HEK293 (cell line): ENCODE data around the gene HOXB9.

Source experiments
- GLI2 ChIP-seq: fragments of 450-650 bp; formaldehyde crosslinking; IDR thresholded peaks from 2 replicates; pipeline ENCODE4; 2017; ENCODE audit warnings: missing biosample characterization, missing genetic modification characterization, low read depth, borderline replicate concordance
- GLI4 ChIP-seq: fragments of 450-650 bp; formaldehyde crosslinking; IDR thresholded peaks from 2 replicates; pipeline ENCODE4 v1.5.1; 2016; ENCODE audit warnings: missing biosample characterization, missing genetic modification characterization
- KLF1 ChIP-seq: fragments of 450-650 bp; formaldehyde crosslinking; IDR thresholded peaks from 2 replicates; pipeline ENCODE4 v1.5.1; 2016; ENCODE audit warnings: missing biosample characterization, missing genetic modification characterization
- PRDM4 ChIP-seq: fragments of 450-650 bp; formaldehyde crosslinking; IDR thresholded peaks from 2 replicates; pipeline ENCODE4 v1.5.1; 2017; ENCODE audit warnings: missing biosample characterization, missing genetic modification characterization
- SP2 ChIP-seq: fragments of 450-650 bp; formaldehyde crosslinking; IDR thresholded peaks from 2 replicates; pipeline ENCODE4 v1.5.1; 2016; ENCODE audit warnings: missing biosample characterization, missing genetic modification characterization
- YY1 ChIP-seq: fragments of 450-650 bp; formaldehyde crosslinking; IDR thresholded peaks from 2 replicates; pipeline ENCODE4 v1.5.1; 2018; ENCODE audit warnings: missing biosample characterization, missing genetic modification characterization
- ZBTB17 ChIP-seq: fragments of 450-650 bp; formaldehyde crosslinking; IDR thresholded peaks from 2 replicates; pipeline ENCODE4 v1.5.1; 2016; ENCODE audit warnings: missing biosample characterization, missing genetic modification characterization
- ZBTB21 ChIP-seq: fragments of 450-650 bp; formaldehyde crosslinking; IDR thresholded peaks from 2 replicates; pipeline ENCODE4 v1.5.1; 2017; ENCODE audit warnings: missing biosample characterization, missing genetic modification characterization
- ZBTB26 ChIP-seq: fragments of 450-650 bp; formaldehyde crosslinking; optimal IDR thresholded peaks from 2 replicates; pipeline ENCODE3; 2016; ENCODE audit warnings: missing biosample characterization, mild to moderate bottlenecking, missing genetic modification characterization
- ZBTB48 ChIP-seq: fragments of 450-650 bp; formaldehyde crosslinking; IDR thresholded peaks from 2 replicates; pipeline ENCODE4 v1.5.1; 2016; ENCODE audit warnings: missing biosample characterization, missing genetic modification characterization
- ZEB2 ChIP-seq: fragments of 450-650 bp; formaldehyde crosslinking; IDR thresholded peaks from 2 replicates; pipeline ENCODE4 v1.5.1; 2016; ENCODE audit warnings: missing biosample characterization, missing genetic modification characterization
- ZNF114 ChIP-seq: fragments of 450-650 bp; formaldehyde crosslinking; IDR thresholded peaks from 2 replicates; pipeline ENCODE4 v1.5.0; 2017; ENCODE audit warnings: missing biosample characterization, missing genetic modification characterization
- ZNF133 ChIP-seq: fragments of 450-650 bp; formaldehyde crosslinking; IDR thresholded peaks from 2 replicates; pipeline ENCODE4 v1.5.1; 2016; ENCODE audit warnings: missing biosample characterization, missing genetic modification characterization
- ZNF202 ChIP-seq: fragments of 450-650 bp; formaldehyde crosslinking; IDR thresholded peaks from 2 replicates; pipeline ENCODE4 v1.5.1; 2016; ENCODE audit warnings: missing biosample characterization, missing genetic modification characterization, borderline replicate concordance
- ZNF24 ChIP-seq: fragments of 450-650 bp; formaldehyde crosslinking; IDR thresholded peaks from 2 replicates; pipeline ENCODE4 v1.5.1; 2016; ENCODE audit warnings: missing biosample characterization, missing genetic modification characterization
- ZNF274 ChIP-seq, 2 experiments: fragments of 200-500 bp in 1 of 2; fragments of 450-650 bp in 1 of 2; sonication (Bioruptor generic) in 1 of 2; formaldehyde crosslinking in 1 of 2; IDR thresholded peaks; 2 replicates each; pipeline versions ENCODE4 v1.5.1 to v1.6.1; 2014 to 2016; ENCODE audit warnings: borderline replicate concordance in 1 of 2, inconsistent platforms in 1 of 2, low read length in 1 of 2, missing biosample characterization in 1 of 2, missing genetic modification characterization in 1 of 2
- ZNF335 ChIP-seq: fragments of 450-650 bp; formaldehyde crosslinking; conservative IDR thresholded peaks from 2 replicates; pipeline ENCODE4 v1.5.1; 2016; ENCODE audit warnings: missing biosample characterization, missing genetic modification characterization
- ZNF449 ChIP-seq: fragments of 450-650 bp; formaldehyde crosslinking; IDR thresholded peaks from 2 replicates; pipeline ENCODE4 v1.5.1; 2017; ENCODE audit warnings: missing biosample characterization, mild to moderate bottlenecking, missing genetic modification characterization, moderate library complexity
- ZNF585B ChIP-seq: fragments of 450-650 bp; formaldehyde crosslinking; IDR thresholded peaks from 2 replicates; pipeline ENCODE4 v1.5.1; 2016; ENCODE audit warnings: missing biosample characterization, missing genetic modification characterization
- ZNF596 ChIP-seq: fragments of 450-650 bp; IDR thresholded peaks from 2 replicates; pipeline ENCODE4 v1.5.0; 2018; ENCODE audit warnings: missing biosample characterization, mild to moderate bottlenecking, missing genetic modification characterization, moderate library complexity
- ZNF660 ChIP-seq: fragments of 450-650 bp; IDR thresholded peaks from 2 replicates; pipeline ENCODE4 v1.5.1; 2018; ENCODE audit warnings: missing biosample characterization, mild to moderate bottlenecking, missing genetic modification characterization
- ZNF843 ChIP-seq: fragments of 450-650 bp; formaldehyde crosslinking; IDR thresholded peaks from 2 replicates; pipeline ENCODE4 v1.5.1; 2016; ENCODE audit warnings: missing biosample characterization, missing genetic modification characterization
- ZXDB ChIP-seq: fragments of 450-650 bp; formaldehyde crosslinking; IDR thresholded peaks from 2 replicates; pipeline ENCODE4 v1.5.1; 2016; ENCODE audit warnings: missing biosample characterization, missing genetic modification characterization
- TF ChIP-seq, protein P1 (sequence below): fragments of 450-650 bp; IDR thresholded peaks from 2 replicates; pipeline ENCODE4 v1.5.1; 2018; ENCODE audit warnings: missing biosample characterization, mild to moderate bottlenecking, missing genetic modification characterization
- TF ChIP-seq, protein P2 (sequence below): fragments of 450-650 bp; formaldehyde crosslinking; IDR thresholded peaks from 2 replicates; pipeline ENCODE4 v1.5.1; 2016; ENCODE audit warnings: missing biosample characterization, missing genetic modification characterization
- TF ChIP-seq, protein P3 (sequence below): fragments of 450-650 bp; IDR thresholded peaks from 2 replicates; pipeline ENCODE4 v1.5.1; 2018; ENCODE audit warnings: missing biosample characterization, missing genetic modification characterization
- TF ChIP-seq, protein P4 (sequence below): sonication (generic); formaldehyde crosslinking; IDR thresholded peaks from 2 replicates; pipeline ENCODE4 v1.8.1; 2022; ENCODE audit warnings: mild to moderate bottlenecking, moderate library complexity, missing genetic modification reagents

The HOXB9 gene

DNA sequence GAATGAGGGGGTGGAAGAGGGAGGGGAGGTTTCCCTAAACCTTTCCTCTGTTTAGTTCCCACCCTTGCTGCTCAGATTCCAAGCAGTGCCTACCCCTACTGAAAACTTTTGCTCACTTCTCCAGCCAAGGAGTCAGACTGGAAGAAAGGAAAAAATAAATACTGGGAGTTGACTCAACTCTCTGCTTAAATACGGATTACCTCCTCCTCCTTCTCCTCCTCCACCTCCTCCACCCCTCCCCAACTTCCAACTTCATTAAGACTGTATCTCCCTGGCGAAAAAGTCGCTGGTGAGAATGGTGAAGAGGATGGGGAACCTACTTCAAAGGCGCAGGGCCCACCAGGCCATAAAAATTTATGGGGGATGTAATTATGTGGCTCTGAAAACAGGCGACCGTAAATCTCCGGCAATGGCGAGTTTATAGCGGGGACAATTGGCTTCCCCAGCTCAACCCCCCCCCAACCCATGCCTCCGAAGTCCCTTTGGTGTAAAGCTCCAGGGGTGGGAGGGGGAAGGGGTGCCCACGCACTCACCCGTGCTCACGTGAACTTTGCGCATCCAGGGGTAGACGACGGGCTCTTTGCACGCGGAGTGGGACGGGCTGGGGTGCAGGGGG, 48.7 kb downstream of the HOXB9 start (continued):
- peak; percentile 98 for TF ChIP-seq PRDM4
- TF ChIP-seq SP2 (tag by site-specific recombination): peak; percentile 25
- no peak for TF ChIP-seq ZNF202 (tag by site-specific recombination)
- no peak for TF ChIP-seq ZNF274 (IDR thresholded peaks at IDR 0.05; ENCODE audit: low read length)
- no peak for TF ChIP-seq ZNF274 (tag by site-specific recombination; IDR thresholded peaks at IDR 0.05; ENCODE audit: borderline replicate concordance)
- TF ChIP-seq ZNF449 (tag by site-specific recombination): peak; percentile 74
- TF ChIP-seq ZNF24 (tag by site-specific recombination): peak; percentile 94
- TF ChIP-seq, protein P1, sequence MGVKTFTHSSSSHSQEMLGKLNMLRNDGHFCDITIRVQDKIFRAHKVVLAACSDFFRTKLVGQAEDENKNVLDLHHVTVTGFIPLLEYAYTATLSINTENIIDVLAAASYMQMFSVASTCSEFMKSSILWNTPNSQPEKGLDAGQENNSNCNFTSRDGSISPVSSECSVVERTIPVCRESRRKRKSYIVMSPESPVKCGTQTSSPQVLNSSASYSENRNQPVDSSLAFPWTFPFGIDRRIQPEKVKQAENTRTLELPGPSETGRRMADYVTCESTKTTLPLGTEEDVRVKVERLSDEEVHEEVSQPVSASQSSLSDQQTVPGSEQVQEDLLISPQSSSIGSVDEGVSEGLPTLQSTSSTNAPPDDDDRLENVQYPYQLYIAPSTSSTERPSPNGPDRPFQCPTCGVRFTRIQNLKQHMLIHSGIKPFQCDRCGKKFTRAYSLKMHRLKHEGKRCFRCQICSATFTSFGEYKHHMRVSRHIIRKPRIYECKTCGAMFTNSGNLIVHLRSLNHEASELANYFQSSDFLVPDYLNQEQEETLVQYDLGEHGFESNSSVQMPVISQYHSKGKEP (tag by site-specific recombination): peak; percentile 87; the same call in 1 of the 2 replicates
- TF ChIP-seq GLI2 (tag by site-specific recombination): peak; percentile 95
- peak; percentile 56 for TF ChIP-seq ZBTB17
- peak; percentile 90 for TF ChIP-seq ZNF596 (tag by site-specific recombination)
- TF ChIP-seq, protein P2, sequence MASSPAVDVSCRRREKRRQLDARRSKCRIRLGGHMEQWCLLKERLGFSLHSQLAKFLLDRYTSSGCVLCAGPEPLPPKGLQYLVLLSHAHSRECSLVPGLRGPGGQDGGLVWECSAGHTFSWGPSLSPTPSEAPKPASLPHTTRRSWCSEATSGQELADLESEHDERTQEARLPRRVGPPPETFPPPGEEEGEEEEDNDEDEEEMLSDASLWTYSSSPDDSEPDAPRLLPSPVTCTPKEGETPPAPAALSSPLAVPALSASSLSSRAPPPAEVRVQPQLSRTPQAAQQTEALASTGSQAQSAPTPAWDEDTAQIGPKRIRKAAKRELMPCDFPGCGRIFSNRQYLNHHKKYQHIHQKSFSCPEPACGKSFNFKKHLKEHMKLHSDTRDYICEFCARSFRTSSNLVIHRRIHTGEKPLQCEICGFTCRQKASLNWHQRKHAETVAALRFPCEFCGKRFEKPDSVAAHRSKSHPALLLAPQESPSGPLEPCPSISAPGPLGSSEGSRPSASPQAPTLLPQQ (tag by site-specific recombination): peak; percentile 98
- TF ChIP-seq ZXDB: peak; percentile 97
- no peak for TF ChIP-seq GLI4 (tag by site-specific recombination)
- TF ChIP-seq, protein P3, sequence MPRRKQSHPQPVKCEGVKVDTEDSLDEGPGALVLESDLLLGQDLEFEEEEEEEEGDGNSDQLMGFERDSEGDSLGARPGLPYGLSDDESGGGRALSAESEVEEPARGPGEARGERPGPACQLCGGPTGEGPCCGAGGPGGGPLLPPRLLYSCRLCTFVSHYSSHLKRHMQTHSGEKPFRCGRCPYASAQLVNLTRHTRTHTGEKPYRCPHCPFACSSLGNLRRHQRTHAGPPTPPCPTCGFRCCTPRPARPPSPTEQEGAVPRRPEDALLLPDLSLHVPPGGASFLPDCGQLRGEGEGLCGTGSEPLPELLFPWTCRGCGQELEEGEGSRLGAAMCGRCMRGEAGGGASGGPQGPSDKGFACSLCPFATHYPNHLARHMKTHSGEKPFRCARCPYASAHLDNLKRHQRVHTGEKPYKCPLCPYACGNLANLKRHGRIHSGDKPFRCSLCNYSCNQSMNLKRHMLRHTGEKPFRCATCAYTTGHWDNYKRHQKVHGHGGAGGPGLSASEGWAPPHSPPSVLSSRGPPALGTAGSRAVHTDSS (tag by site-specific recombination): peak; percentile 97
- peak; percentile 65 for TF ChIP-seq ZBTB26 (tag by site-specific recombination)
- TF ChIP-seq ZNF843: peak; percentile 99
- 0 out of 2 replicates have a peak, but pooled peaks have one; percentile 42 for TF ChIP-seq ZBTB21
- peak; percentile 98 for TF ChIP-seq ZEB2 (tag by site-specific recombination)
- TF ChIP-seq ZNF585B: no peak
- TF ChIP-seq ZNF335 (tag by site-specific recombination): peak; percentile 57
- 0 out of 2 replicates have a peak, but pooled peaks have one; percentile 9 for TF ChIP-seq ZBTB48
- TF ChIP-seq ZNF114 (tag by site-specific recombination): no peak
- TF ChIP-seq KLF1 (tag by site-specific recombination): peak; percentile 68
- TF ChIP-seq YY1 (tag by site-specific recombination): peak; percentile 80; the same call in 1 of the 2 replicates
- TF ChIP-seq ZNF133 (tag by site-specific recombination): peak; percentile 50; the same call in 1 of the 2 replicates
- TF ChIP-seq, protein P4, sequence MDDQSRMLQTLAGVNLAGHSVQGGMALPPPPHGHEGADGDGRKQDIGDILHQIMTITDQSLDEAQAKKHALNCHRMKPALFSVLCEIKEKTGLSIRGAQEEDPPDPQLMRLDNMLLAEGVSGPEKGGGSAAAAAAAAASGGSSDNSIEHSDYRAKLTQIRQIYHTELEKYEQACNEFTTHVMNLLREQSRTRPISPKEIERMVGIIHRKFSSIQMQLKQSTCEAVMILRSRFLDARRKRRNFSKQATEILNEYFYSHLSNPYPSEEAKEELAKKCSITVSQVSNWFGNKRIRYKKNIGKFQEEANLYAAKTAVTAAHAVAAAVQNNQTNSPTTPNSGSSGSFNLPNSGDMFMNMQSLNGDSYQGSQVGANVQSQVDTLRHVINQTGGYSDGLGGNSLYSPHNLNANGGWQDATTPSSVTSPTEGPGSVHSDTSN (CRISPR knock-in tag): no peak
- TF ChIP-seq ZNF660 (tag by site-specific recombination): peak; percentile 82; the same call in 1 of the 2 replicates
